CD4-positive, CD25-positive, alpha-beta regulatory T cell (primary cell): ENCODE results near the gene CSF1R. TPM values are rescaled to one million over a fixed set of nuclear protein-coding genes. Genes with fewer than 3 reads are reported as not detected.

Experiments
- ATAC-seq, 2 donors: fragments of 150-1000 bp; cut with Tn5 transposase; one replicate each; pipeline ENCODE4 v1.10.0; 2021; ENCODE audit warnings: low read depth in 2 of 2, moderate number of reproducible peaks in 2 of 2, moderate library complexity in 1 of 2
- DNase-seq, 3 donors: peaks; one replicate each; pipeline versions ENCODE4 v3.0.0 to v3.0.0-alpha.2; 2012 to 2022; ENCODE audit warnings: mixed read lengths in 1 of 3
- H3K27ac ChIP-seq: one replicate; pipeline ENCODE4 v1.7.0; 2013; ENCODE audit warnings: mild to moderate bottlenecking, low read length; ENCODE audit not compliant: insufficient read depth, poor library complexity, severe bottlenecking
- H3K27me3 ChIP-seq: one replicate; pipeline ENCODE4 v1.7.0; 2013; ENCODE audit warnings: low read length; ENCODE audit not compliant: control insufficient read depth, insufficient read depth
- H3K36me3 ChIP-seq: one replicate; pipeline ENCODE4 v1.7.0; 2013; ENCODE audit warnings: mild to moderate bottlenecking, low read length, moderate library complexity; ENCODE audit not compliant: control insufficient read depth, insufficient read depth
- H3K4me1 ChIP-seq: 2 replicates; pipeline ENCODE4 v1.7.0; 2013; ENCODE audit warnings: mild to moderate bottlenecking, low read length; ENCODE audit not compliant: insufficient read depth, control insufficient read depth, poor library complexity, severe bottlenecking
- H3K4me3 ChIP-seq: one replicate; pipeline ENCODE4 v1.7.0; 2013; ENCODE audit warnings: low read depth, mild to moderate bottlenecking, low read length, moderate library complexity
- H3K9me3 ChIP-seq, 2 experiments: 1 replicate in 1 of 2; 2 replicates in 1 of 2; pipeline ENCODE4 v1.7.0; 2013; ENCODE audit warnings: low read length in 2 of 2, mild to moderate bottlenecking in 1 of 2, moderate library complexity in 1 of 2; ENCODE audit not compliant: control insufficient read depth in 2 of 2
- H3K27ac Mint-ChIP-seq, 3 donors: one replicate each; pipeline ENCODE4 v1.8.0; 2020 to 2022; ENCODE audit warnings: mild to moderate bottlenecking in 3 of 3, mixed read lengths in 3 of 3, moderate library complexity in 2 of 3
- H3K27me3 Mint-ChIP-seq: one replicate; pipeline ENCODE4 v1.8.0; 2022; ENCODE audit warnings: mild to moderate bottlenecking, mixed read lengths
- H3K36me3 Mint-ChIP-seq: one replicate; pipeline ENCODE4 v1.8.0; 2020; ENCODE audit warnings: mixed read lengths
- H3K4me1 Mint-ChIP-seq, 4 donors: one replicate each; pipeline ENCODE4 v1.8.0; 2020 to 2022; ENCODE audit warnings: mixed read lengths in 4 of 4, mild to moderate bottlenecking in 1 of 4
- H3K4me3 Mint-ChIP-seq, 4 donors: one replicate each; pipeline ENCODE4 v1.8.0; 2020 to 2022; ENCODE audit warnings: mild to moderate bottlenecking in 4 of 4, mixed read lengths in 4 of 4, moderate library complexity in 3 of 4
- H3K9me3 Mint-ChIP-seq, 7 donors: one replicate each; pipeline ENCODE4 v1.8.0; 2020 to 2022; ENCODE audit warnings: mixed read lengths in 7 of 7, mild to moderate bottlenecking in 3 of 7, moderate library complexity in 2 of 7
- polyA plus RNA-seq, 4 donors: library from polyadenylated mRNA; unstranded; fragments of 300-500 nt; fragmentation: Illumina TruSeq; gene quantifications; one replicate each; pipeline ENCODE4 v1.2.3, GENCODE V29; 2021
- total RNA-seq: library from RNA; stranded (reverse); gene quantifications from one replicate; pipeline ENCODE4 v1.2.3, GENCODE V29; 2022

Gene CSF1R
- total RNA-seq (not detected), polyA plus RNA-seq (1 to 10 TPM in 2 of 4 donors, under 1 TPM in 2; 0.60 to 1.2 (median 0.97) TPM)

DNA sequence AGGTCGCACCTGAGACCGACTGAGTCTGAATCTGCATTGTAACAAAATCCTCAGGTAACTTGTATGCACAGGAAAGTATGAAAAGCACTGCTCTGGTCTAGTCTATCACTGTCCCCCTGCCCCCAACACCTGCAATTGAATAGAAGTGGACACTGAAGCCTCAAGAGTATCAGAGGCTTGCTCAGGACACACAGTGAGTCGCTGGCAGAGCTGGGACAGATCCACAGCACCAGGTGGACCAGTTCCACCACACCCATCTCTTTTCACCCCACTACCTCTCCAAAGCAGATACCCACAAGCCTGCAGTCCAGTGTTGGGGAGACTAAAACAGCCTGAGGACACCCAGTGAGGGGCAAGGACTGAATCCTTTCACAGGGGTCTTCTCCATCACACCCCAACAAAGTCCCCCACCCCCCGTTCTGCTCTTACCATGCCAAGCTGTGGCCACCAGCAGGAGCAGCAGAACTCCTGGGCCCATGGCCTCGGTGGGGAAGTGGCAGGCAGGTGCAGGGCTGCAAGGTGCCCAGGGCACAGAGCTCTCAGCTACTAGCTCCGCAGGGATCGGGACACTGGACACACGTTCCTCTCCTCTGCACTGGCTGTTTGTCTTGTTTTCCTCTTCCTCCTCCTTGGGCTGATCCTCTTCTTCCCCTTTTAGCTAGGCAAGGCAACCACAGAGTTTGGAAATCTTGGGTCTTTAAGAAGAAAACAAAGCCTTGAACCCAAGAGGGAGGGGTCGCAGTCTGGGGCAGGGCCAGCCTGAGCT lies at the start of gene CSF1R:
CSF1R (minus strand) TSS at position 605 of the 766 bp plus-strand sequence; CDS start at position 478, 127 bp downstream.
- Mint-ChIP-seq H3K4me1 (no peaks in the 10 kb centered on the region), H3K9me3 (peaks cover 0 to 2% (median 0%) of the 10 kb centered on the region in 7 donors), H3K36me3 (no peaks in the 10 kb centered on the region), H3K27ac (no peak within 1 kb of the TSS), H3K27me3 (peaks cover 48% of the 10 kb centered on the region), H3K4me3 (no peak within 1 kb of the TSS)
- ATAC-seq, result no peak
- Histone ChIP-seq H3K27me3 (peaks cover 6% of the 10 kb centered on the region), H3K36me3 (no peaks in the 10 kb centered on the region), H3K9me3 (no peaks in the 10 kb centered on the region), H3K27ac (no peak within 1 kb of the TSS), H3K4me1 (no peaks in the 10 kb centered on the region), H3K4me3 (no peak within 1 kb of the TSS)
- DNase-seq, result no peak

DNA sequence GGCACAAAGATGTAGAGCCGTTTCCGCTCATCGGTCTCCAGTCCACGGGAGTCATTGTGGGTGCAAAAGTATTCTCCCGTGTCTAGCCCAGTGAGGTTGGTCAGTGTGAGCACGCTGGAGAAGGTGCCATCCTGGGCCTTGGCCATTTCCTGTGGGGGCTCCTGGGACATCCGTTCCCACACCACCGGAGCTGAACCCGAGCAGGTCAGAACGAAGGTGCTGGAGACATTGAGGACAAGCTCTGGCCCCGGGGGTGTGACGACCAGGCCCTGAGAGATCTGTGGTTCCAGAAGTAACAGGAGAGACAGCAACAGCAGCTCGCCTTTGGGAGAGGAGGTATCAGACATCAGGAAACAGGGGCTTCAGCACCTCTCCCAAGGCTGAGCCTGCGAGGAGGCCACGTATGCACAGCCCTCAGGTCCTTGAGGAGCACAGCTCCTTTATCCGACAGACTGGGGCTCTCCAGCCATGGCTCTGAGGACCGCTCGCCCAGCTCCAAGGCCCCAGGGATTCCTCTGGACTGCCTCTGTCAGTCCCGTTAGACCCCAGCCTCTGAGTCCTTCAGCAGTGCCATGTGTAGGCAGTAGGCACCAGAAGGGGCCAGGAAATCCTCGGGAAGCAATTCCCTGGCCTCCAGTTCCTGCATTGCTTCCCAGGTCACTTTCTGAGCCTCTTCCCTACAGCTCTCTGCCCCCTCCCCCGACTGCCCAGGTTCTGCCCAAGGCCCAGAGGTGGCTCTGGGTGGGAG lies 49.4 kb upstream of the CSF1R start:
- no peak for ATAC-seq
- H3K36me3 ChIP-seq, result no peaks in the 10 kb centered on the region
- Mint-ChIP-seq H3K27ac (no peak overlapping the region), H3K9me3 (peaks cover 0 to 2% (median 0%) of the 10 kb centered on the region in 7 donors), H3K36me3 (no peaks in the 10 kb centered on the region), H3K4me1 (no peaks in the 10 kb centered on the region), H3K27me3 (no peaks in the 10 kb centered on the region), H3K4me3 (no peak overlapping the region)
- no peak for DNase-seq
- no peaks in the 10 kb centered on the region for H3K9me3 ChIP-seq
- no peaks in the 10 kb centered on the region for H3K27me3 ChIP-seq
- H3K4me1 ChIP-seq, result no peaks in the 10 kb centered on the region
- no peak overlapping the region for H3K4me3 ChIP-seq
- H3K27ac ChIP-seq, result no peak overlapping the region

DNA sequence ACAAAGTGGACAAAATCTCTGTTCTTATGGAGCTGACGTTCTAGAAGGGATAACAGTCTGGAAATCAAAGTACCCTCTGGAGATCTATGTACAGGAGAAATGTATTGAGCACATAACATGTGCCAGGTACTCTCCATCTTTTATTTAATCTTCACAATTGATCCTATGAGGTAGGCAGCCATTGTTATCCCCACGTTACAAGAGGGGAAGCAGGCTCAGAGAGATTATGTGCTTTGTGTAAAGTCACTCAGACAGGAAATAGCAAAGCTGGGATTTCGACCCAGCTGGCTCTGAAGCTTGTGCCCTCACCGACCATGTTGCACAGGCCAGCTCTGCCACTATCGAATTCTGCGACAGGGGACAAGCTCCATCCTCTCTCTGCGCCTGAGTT lies 47.8 kb upstream of the CSF1R start:
- H3K9me3 ChIP-seq, result no peaks in the 10 kb centered on the region
- H3K36me3 ChIP-seq, result no peaks in the 10 kb centered on the region
- no peak overlapping the region for H3K27ac Mint-ChIP-seq
- no peaks in the 10 kb centered on the region for H3K27me3 Mint-ChIP-seq
- H3K4me1 Mint-ChIP-seq, result no peaks in the 10 kb centered on the region
- no peaks in the 10 kb centered on the region for H3K27me3 ChIP-seq
- H3K9me3 Mint-ChIP-seq, result peaks cover 0 to 2% (median 0%) of the 10 kb centered on the region in 7 donors
- no peaks in the 10 kb centered on the region for H3K4me1 ChIP-seq
- no peaks in the 10 kb centered on the region for H3K36me3 Mint-ChIP-seq
- H3K4me3 ChIP-seq, result no peak overlapping the region
- H3K4me3 Mint-ChIP-seq, result no peak overlapping the region
- no peak overlapping the region for H3K27ac ChIP-seq
- DNase-seq (no peak), ATAC-seq (no peak)

DNA sequence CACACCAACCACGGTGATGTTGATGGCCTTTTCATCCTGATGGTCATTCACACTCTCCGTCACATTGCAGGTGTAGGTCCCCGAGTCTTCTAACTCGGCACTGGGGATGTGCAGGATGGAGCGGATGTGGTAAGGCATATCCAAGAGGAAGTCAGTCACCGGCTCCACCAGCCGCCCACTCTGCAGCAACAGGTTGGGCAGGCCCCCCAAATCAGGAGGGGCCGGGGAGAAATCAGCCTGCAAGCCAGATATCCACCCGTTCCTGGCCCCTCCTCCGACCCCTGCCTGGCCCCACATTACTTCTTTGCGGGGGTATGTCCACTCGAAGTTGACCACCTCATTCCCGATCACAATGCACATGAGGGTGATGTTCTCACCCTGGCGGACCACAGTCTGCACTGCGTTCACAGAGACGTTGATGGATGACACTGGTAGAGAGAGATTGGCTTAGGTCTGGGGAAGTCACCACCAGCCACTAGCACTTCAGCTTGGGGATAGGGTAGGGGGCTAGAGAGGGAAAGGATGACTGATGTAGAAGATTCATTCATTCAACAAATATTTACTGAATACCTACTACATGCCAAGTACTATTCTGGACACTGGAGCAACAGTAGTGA lies 47.3 kb upstream of the CSF1R start:
- H3K9me3 ChIP-seq, result no peaks in the 10 kb centered on the region
- ATAC-seq (no peak), DNase-seq (no peak)
- H3K4me3 ChIP-seq, result no peak overlapping the region
- Mint-ChIP-seq H3K36me3 (no peaks in the 10 kb centered on the region), H3K27ac (no peak overlapping the region), H3K4me3 (no peak overlapping the region), H3K27me3 (no peaks in the 10 kb centered on the region), H3K4me1 (no peaks in the 10 kb centered on the region), H3K9me3 (peaks cover 0 to 2% (median 0%) of the 10 kb centered on the region in 7 donors)
- H3K27me3 ChIP-seq, result no peaks in the 10 kb centered on the region
- H3K4me1 ChIP-seq, result no peaks in the 10 kb centered on the region
- no peaks in the 10 kb centered on the region for H3K36me3 ChIP-seq
- H3K27ac ChIP-seq, result no peak overlapping the region

DNA sequence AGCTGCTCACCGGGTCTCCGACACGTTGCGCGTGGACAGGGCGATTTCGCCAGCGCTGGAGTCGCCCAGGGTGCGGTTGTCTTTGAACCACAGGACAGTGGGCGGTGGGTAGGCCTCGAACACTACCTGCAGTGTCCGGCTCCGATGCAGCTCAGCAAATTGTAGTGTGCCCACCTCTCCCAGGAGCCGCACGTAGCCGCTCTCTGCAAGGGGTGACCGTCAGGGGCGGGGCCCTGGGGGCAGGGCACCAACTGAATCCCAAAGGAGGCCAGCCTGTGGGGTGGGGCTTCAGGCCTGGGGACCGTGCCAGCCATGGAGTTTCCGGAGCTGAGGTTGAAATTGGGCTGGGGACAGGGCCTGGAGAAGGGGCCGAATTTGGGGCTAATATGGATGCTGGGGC lies 46.4 kb upstream of the CSF1R start:
- no peaks in the 10 kb centered on the region for H3K36me3 Mint-ChIP-seq
- DNase-seq, result no peak
- Histone ChIP-seq H3K36me3 (no peaks in the 10 kb centered on the region), H3K4me1 (no peaks in the 10 kb centered on the region), H3K27ac (no peak overlapping the region), H3K27me3 (no peaks in the 10 kb centered on the region), H3K4me3 (no peak overlapping the region), H3K9me3 (no peaks in the 10 kb centered on the region)
- H3K27me3 Mint-ChIP-seq, result no peaks in the 10 kb centered on the region
- H3K4me3 Mint-ChIP-seq, result no peak overlapping the region
- no peak for ATAC-seq
- H3K9me3 Mint-ChIP-seq, result peaks cover 0 to 2% (median 0%) of the 10 kb centered on the region in 7 donors
- H3K27ac Mint-ChIP-seq, result no peak overlapping the region
- H3K4me1 Mint-ChIP-seq, result no peaks in the 10 kb centered on the region

DNA sequence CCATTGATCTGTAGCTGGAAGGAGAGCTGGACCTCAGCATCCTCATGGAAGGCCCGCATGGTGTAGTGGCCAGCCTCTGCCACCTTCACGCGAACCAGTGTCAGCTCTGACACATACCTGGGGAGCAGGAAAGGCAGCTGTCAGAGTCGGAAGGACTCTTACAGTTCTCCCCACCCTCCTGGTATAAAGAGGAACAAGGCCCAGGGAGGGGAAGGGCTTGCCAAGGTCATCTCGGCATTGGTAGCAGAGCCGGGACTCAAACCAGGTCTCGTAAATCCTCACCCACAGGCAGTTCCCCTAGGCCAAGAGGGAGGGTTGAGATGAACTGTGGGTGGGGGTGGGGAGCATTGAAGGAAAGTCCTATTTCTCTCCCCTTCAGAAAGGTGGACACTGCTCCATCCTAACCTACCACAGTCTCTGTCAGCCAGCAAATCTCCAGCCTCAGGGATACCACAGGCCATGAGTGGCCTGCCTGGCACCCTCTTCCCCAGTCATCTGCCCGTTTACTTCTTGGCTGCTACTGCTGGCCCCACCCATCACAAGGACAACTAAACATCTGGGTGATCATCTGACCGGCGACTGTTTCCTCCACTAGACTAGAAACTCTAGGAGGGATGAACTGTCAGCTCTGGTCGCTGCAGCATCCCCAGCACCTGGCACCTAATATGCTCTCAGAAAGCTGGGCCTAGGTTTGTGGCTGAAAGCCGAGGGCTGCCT lies 45.8 kb upstream of the CSF1R start:
- no peaks in the 10 kb centered on the region for H3K36me3 ChIP-seq
- no peak overlapping the region for H3K27ac Mint-ChIP-seq

DNA sequence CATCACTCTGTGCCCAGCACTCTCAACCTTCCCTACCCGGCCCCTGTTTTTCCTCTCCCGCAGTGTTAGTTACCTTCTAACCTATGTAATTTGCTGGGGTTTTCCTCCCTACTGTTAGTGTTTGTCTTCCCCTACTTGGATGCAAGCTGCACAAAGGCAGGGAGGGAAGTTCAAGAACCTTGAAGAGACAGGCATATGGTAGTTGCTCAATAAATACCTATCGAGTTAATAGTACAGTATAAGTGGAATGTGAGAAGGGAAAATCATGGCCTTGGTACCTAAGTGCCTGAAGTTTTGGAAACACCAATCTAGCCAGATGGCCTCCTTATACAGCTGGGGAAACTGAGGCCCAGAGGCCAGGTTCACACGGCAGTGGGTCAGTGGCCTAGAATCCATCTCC lies 45.1 kb upstream of the CSF1R start:
- H3K36me3 Mint-ChIP-seq, result no peaks in the 10 kb centered on the region
- Histone ChIP-seq H3K27me3 (no peaks in the 10 kb centered on the region), H3K36me3 (no peaks in the 10 kb centered on the region), H3K4me1 (no peaks in the 10 kb centered on the region), H3K27ac (no peak overlapping the region), H3K4me3 (no peak overlapping the region), H3K9me3 (no peaks in the 10 kb centered on the region)
- no peaks in the 10 kb centered on the region for H3K4me1 Mint-ChIP-seq
- no peaks in the 10 kb centered on the region for H3K27me3 Mint-ChIP-seq
- ATAC-seq (no peak), DNase-seq (no peak)
- peaks cover 0 to 2% (median 0%) of the 10 kb centered on the region in 7 donors for H3K9me3 Mint-ChIP-seq
- no peak overlapping the region for H3K27ac Mint-ChIP-seq
- no peak overlapping the region for H3K4me3 Mint-ChIP-seq

More for the DNA sequence above, 45.8 kb upstream of the CSF1R start:
- H3K27ac ChIP-seq, result no peak overlapping the region
- Mint-ChIP-seq H3K4me1 (no peaks in the 10 kb centered on the region), H3K36me3 (no peaks in the 10 kb centered on the region), H3K27me3 (no peaks in the 10 kb centered on the region), H3K9me3 (peaks cover 0 to 2% (median 0%) of the 10 kb centered on the region in 7 donors), H3K4me3 (no peak overlapping the region)
- DNase-seq (no peak), ATAC-seq (no peak)
- no peaks in the 10 kb centered on the region for H3K9me3 ChIP-seq
- H3K4me1 ChIP-seq, result no peaks in the 10 kb centered on the region
- no peak overlapping the region for H3K4me3 ChIP-seq
- no peaks in the 10 kb centered on the region for H3K27me3 ChIP-seq
